Calu3 (cell line): ENCODE measurements around the gene S100A12. TPM values are rescaled to one million over a fixed set of nuclear protein-coding genes. Genes with fewer than 3 reads are reported as not detected.

Experiments used
- BruUV-seq: library from RNA; stranded (reverse); fragments of 400-500 nt; replicated peaks from 2 replicates; lab custom pipeline; 2021; lab: Mats Ljungman, UMichigan
- CTCF ChIA-PET: fragments of 300-600 bp; sonication (Branson Sonifier 250); formaldehyde crosslinking; loops from one replicate; lab custom pipeline; 2022; ENCODE audit warnings: antibody characterized with exemption; lab: Charles Lee
- DNase-seq: peaks from one replicate; pipeline ENCODE4 v3.0.0; 2022
- H3K27ac Mint-ChIP-seq: one replicate; pipeline ENCODE4 v1.8.0; 2022; ENCODE audit warnings: mixed read lengths; ENCODE audit not compliant: unreplicated experiment
- H3K27me3 Mint-ChIP-seq: one replicate; pipeline ENCODE4 v1.8.0; 2022; ENCODE audit warnings: mixed read lengths; ENCODE audit not compliant: unreplicated experiment
- H3K36me3 Mint-ChIP-seq: one replicate; pipeline ENCODE4 v1.8.0; 2022; ENCODE audit warnings: mild to moderate bottlenecking, moderate library complexity, mixed read lengths; ENCODE audit not compliant: insufficient read depth, unreplicated experiment
- H3K4me1 Mint-ChIP-seq: one replicate; pipeline ENCODE4 v1.8.0; 2022; ENCODE audit warnings: mild to moderate bottlenecking, low read depth, mixed read lengths; ENCODE audit not compliant: unreplicated experiment
- H3K4me3 Mint-ChIP-seq: one replicate; pipeline ENCODE4 v1.8.0; 2022; ENCODE audit warnings: mild to moderate bottlenecking, low read depth, moderate library complexity, mixed read lengths; ENCODE audit not compliant: unreplicated experiment
- H3K9me3 Mint-ChIP-seq: one replicate; pipeline ENCODE4 v1.8.0; 2022; ENCODE audit warnings: low read depth, mixed read lengths; ENCODE audit not compliant: unreplicated experiment
- intact Hi-C: fragments of 100-400 bp; cut with micrococcal nuclease; formaldehyde crosslinking; loops from one replicate; pipeline ENCODE4 v1.10.0; 2022; ENCODE audit not compliant: unreplicated experiment
- total RNA-seq: library from RNA; stranded (reverse); gene quantifications from 2 replicates; pipeline ENCODE4 v1.2.3, GENCODE V29; 2022
- TF ChIP-seq, protein P1 (sequence below): fragments of 200-600 bp; IDR thresholded peaks from one replicate; pipeline ENCODE4 v1.8.0; 2022; ENCODE audit warnings: antibody characterized with exemption; ENCODE audit not compliant: unreplicated experiment

Gene S100A12
- total RNA-seq, 1 experiment from 2014 or later: not detected

DNA sequence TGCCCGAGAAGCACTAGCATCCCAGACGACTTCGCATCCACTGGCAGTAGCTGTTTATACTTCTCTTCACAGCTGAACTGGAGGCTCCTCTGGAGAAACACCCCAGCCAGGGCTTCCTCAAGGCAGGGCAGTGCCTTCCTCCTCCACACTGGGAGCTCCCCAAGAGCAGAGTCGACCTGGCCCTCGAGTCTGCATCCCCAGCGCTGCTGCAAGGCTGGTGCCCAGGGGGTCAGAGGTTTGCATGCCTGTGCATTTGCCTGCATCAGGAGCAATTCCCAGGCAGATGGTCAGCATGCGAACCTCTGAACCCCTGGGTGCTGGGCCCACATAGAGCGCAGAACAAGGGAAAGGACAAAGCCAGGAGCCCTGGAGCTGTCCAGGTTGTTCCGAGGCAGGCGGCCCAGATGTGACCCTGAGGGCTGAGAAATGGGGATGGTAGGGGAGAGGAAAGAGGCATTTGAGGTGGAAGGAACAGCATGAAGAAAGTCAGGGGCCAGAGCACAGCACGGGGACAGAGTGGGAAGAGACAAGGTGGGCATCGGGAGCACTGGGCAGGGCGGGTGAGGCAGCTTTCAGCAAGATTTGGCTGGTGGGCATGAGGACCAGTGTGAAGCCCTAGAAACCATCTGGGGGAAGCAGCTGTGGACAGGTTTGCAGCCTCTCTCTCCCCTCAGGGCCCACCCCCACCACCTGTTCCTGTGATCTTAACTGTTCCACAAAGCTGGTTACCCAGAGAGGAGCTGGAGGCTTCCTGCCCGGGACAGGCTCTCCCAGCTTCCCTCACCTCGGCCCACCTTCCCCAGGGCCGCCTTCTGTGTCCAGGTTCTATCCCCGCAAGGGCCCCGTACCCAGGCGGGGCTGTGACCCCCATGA lies 21.9 kb upstream of the S100A12 start:
- TF ChIP-seq, protein P1, sequence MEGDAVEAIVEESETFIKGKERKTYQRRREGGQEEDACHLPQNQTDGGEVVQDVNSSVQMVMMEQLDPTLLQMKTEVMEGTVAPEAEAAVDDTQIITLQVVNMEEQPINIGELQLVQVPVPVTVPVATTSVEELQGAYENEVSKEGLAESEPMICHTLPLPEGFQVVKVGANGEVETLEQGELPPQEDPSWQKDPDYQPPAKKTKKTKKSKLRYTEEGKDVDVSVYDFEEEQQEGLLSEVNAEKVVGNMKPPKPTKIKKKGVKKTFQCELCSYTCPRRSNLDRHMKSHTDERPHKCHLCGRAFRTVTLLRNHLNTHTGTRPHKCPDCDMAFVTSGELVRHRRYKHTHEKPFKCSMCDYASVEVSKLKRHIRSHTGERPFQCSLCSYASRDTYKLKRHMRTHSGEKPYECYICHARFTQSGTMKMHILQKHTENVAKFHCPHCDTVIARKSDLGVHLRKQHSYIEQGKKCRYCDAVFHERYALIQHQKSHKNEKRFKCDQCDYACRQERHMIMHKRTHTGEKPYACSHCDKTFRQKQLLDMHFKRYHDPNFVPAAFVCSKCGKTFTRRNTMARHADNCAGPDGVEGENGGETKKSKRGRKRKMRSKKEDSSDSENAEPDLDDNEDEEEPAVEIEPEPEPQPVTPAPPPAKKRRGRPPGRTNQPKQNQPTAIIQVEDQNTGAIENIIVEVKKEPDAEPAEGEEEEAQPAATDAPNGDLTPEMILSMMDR: no peak
- Mint-ChIP-seq H3K27me3 (peaks cover 100% of the 10 kb centered on the region), H3K27ac (no peak overlapping the region), H3K36me3 (no peaks in the 10 kb centered on the region), H3K4me3 (no peak overlapping the region), H3K9me3 (no peaks in the 10 kb centered on the region), H3K4me1 (no peaks in the 10 kb centered on the region)
- CTCF ChIA-PET: interaction anchor here (0.6 kb wide), 1 partner anchor 330 kb away, joined by 4 read pairs; the partner anchor contains the start of gene INTS3
- no peak for DNase-seq
- intact Hi-C loops: no loop called here
- no TSS peak for BruUV-seq

DNA sequence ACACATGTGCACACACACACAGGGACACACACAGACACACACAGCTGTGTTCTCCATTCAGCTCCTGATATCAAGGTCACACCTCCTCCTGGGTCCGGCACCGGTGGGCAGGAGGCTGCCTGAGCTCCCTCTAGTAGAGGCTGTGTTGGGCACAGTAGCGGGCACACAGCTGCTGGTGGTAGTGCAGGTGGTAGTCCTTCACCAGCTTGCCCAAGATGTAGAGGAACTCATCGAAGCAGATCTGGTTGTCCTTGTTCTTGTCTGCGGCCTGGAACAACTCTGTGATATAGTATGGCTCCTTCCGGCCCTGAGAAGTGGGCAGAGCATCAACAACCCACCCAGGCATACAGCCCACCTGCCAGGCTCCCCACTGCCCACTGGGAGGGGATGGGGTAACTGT lies 21.0 kb upstream of the S100A12 start:
- intact Hi-C loops: no loop called here
- no peak overlapping the region for H3K27ac Mint-ChIP-seq
- no peaks in the 10 kb centered on the region for H3K9me3 Mint-ChIP-seq
- no peaks in the 10 kb centered on the region for H3K4me1 Mint-ChIP-seq
- H3K36me3 Mint-ChIP-seq: no peaks in the 10 kb centered on the region
- CTCF ChIA-PET: interaction anchor here (0.6 kb wide), 1 partner anchor 331 kb away, joined by 4 read pairs; the partner anchor contains the start of gene INTS3
- BruUV-seq: no TSS peak
- no peak for DNase-seq
- peaks cover 100% of the 10 kb centered on the region for H3K27me3 Mint-ChIP-seq
- TF ChIP-seq, protein P1: no peak
- H3K4me3 Mint-ChIP-seq: no peak overlapping the region

DNA sequence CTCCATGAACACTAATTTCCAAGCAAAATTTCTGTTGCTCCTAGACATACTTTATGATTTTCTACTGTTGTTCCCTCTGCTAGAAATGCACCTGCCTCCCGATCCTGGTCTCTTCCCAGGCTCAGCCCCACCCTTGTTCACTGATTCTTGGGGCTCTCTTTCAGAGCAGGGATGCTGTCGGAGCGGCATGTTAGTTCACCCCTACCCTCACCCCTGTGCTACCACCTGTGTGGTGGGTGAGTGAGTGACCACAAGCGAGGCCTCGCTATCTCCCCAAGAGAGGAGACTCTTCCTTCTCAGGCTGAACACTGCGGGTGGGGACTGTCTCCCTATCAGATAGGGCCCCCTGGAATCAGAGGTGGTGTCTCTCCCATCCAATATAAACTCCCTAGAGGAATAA lies 20.4 kb upstream of the S100A12 start:
- Mint-ChIP-seq H3K36me3 (no peaks in the 10 kb centered on the region), H3K4me3 (no peak overlapping the region), H3K4me1 (no peaks in the 10 kb centered on the region), H3K27me3 (peaks cover 100% of the 10 kb centered on the region), H3K27ac (no peak overlapping the region), H3K9me3 (no peaks in the 10 kb centered on the region)
- TF ChIP-seq, protein P1: no peak
- CTCF ChIA-PET: no interaction called here
- BruUV-seq: no TSS peak
- no peak for DNase-seq
- intact Hi-C loops: no loop called here

DNA sequence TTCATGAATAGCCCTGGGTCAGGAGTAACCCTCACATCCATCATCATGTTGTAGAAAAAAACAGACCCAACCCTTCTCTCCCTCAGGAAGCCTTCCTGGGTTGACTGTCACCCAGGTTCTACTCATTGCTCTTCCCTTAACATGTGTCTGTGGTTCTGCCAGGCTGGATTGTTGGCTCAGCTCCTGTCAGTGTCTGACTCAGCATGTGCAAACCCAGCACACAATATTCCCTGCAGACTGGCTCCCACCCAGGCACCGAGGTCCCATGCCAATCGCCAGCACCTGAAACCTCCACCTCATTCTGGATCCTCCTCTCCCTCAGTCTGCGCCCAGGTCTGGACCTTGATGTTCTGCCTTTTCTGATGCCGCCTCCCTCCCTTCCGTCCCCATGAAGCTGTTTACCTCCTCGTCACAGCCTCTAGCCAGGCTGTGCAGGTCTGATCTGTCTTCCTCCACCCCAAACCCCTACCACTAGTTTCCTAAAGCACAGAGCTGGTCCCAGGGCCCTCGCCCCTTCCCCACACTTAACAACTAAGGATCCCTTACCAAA lies 19.8 kb upstream of the S100A12 start:
- CTCF ChIA-PET: no interaction called here
- no peak for DNase-seq
- no peak overlapping the region for H3K4me3 Mint-ChIP-seq
- TF ChIP-seq, protein P1: no peak
- no peaks in the 10 kb centered on the region for H3K9me3 Mint-ChIP-seq
- no peak overlapping the region for H3K27ac Mint-ChIP-seq
- peaks cover 100% of the 10 kb centered on the region for H3K27me3 Mint-ChIP-seq
- no TSS peak for BruUV-seq
- no peaks in the 10 kb centered on the region for H3K36me3 Mint-ChIP-seq
- H3K4me1 Mint-ChIP-seq: no peaks in the 10 kb centered on the region
- intact Hi-C loops: no loop called here
